Transverse colon (tissue), 4 donors: ENCODE data around the gene MAPKAP1. TPM values are rescaled to one million over a fixed set of nuclear protein-coding genes. Genes with fewer than 3 reads are reported as not detected.

ENCODE experiments used
- DNase-seq: peaks from one replicate; pipeline ENCODE4 v3.0.0-alpha.2; 2019
- H3K27ac ChIP-seq, 4 donors: fragments of 200-600 bp; sonication (generic); 2 replicates each; pipeline ENCODE4 v1.5.1; 2016 to 2018; ENCODE audit warnings: inconsistent platforms in 4 of 4
- H3K27me3 ChIP-seq: fragments of 200-600 bp; sonication (generic); 2 replicates; pipeline ENCODE4 v1.5.1; 2017; ENCODE audit warnings: inconsistent platforms
- H3K36me3 ChIP-seq, 4 donors: fragments of 200-600 bp; sonication (generic); 2 replicates each; pipeline ENCODE4 v1.5.1; 2017 to 2019; ENCODE audit warnings: inconsistent platforms in 4 of 4
- H3K4me1 ChIP-seq, 4 donors: fragments of 200-600 bp; sonication (generic); 2 replicates each; pipeline ENCODE4 v1.5.1; 2017 to 2020; ENCODE audit warnings: inconsistent platforms in 4 of 4
- H3K4me3 ChIP-seq, 4 donors: fragments of 200-600 bp; sonication (generic); 1 replicate in 1 of 4; 2 replicates in 3 of 4; pipeline versions ENCODE4 v1.5.1 to v1.6.1; 2017 to 2019; ENCODE audit warnings: inconsistent platforms in 4 of 4
- H3K9me3 ChIP-seq, 2 donors: fragments of 200-600 bp; sonication (generic); 2 replicates each; pipeline ENCODE4 v1.5.1; 2017 to 2019; ENCODE audit warnings: inconsistent platforms in 2 of 2
- CTCF ChIP-seq, 5 experiments: fragments of 200-600 bp in 3 of 5; fragments of 450-650 bp in 2 of 5; sonication (generic) in 3 of 5; IDR thresholded peaks; 1 replicate in 2 of 5; 2 replicates in 3 of 5; pipeline ENCODE4 v1.5.1; 2016 to 2017; ENCODE audit warnings: antibody characterized with exemption in 5 of 5, inconsistent platforms in 3 of 5, mild to moderate bottlenecking in 2 of 5, moderate library complexity in 1 of 5
- EP300 ChIP-seq: sonication (generic); formaldehyde crosslinking; IDR thresholded peaks from one replicate; pipeline ENCODE4 v1.6.1; 2017; ENCODE audit warnings: antibody characterized with exemption, low read depth
- POLR2A ChIP-seq: fragments of 450-650 bp; IDR thresholded peaks from one replicate; pipeline ENCODE4 v1.6.1; 2016; ENCODE audit warnings: antibody characterized with exemption, mild to moderate bottlenecking, moderate library complexity
- POLR2AphosphoS5 ChIP-seq, 3 donors: sonication (generic); formaldehyde crosslinking; IDR thresholded peaks; one replicate each; pipeline ENCODE4 v1.6.1; 2016; ENCODE audit warnings: antibody characterized with exemption in 3 of 3
- WGBS, 2 donors: methylation state at CpG; one replicate each; pipeline ENCODE4 v1.1.5; 2018; ENCODE audit warnings: low coverage in 1 of 2; 5-methylcytosine and 5-hydroxymethylcytosine counted together
- in situ Hi-C, 4 donors: fragments of 200-750 bp; cut with MboI; loops; one replicate each; pipeline versions ENCODE4 v1.15.0 to v1.15.1; 2017; ENCODE audit warnings: low sequenced_read_pairs in 3 of 4, low pct_ligation_motif_present in 1 of 4, low pct_unique_long_range_greater_than_20kb in 1 of 4
- intact Hi-C: fragments of 100-400 bp; cut with DNase I; formaldehyde crosslinking; loops from one replicate; pipeline ENCODE4 v1.15.1; 2023; ENCODE audit warnings: low total_unique reads
- total RNA-seq, 4 donors: library from RNA; depleted of rRNA; stranded (reverse); fragments of >200 nt; gene quantifications; one replicate each; pipeline ENCODE4 v1.1.0, GENCODE V29; 2016

Gene MAPKAP1
- total RNA-seq, 4 donors from 2014 or later, result 59.8 to 83.4 (median 71.2) TPM

GRCh38 chr9:125544988-125545651 is 161.9 kb downstream of the MAPKAP1 start:
- H3K27ac ChIP-seq, result peak overlapping the region; percentile 36 to 76 (median 66)
- 66 to 67% methylated on average over 8 to 13 of the region's 13 CpGs for WGBS, 2 donors

GRCh38 chr9:125544484-125544883 is 162.5 kb downstream of the MAPKAP1 start:
- no peak for TF ChIP-seq CTCF (IDR thresholded peaks at IDR 0.05)
- no peak for TF ChIP-seq POLR2A
- no peak for TF ChIP-seq POLR2AphosphoS5 (IDR thresholded peaks at IDR 0.05)
- no peak for TF ChIP-seq EP300
- 83 to 88% methylated on average over 4 of the region's 4 CpGs for WGBS, 2 donors

More at GRCh38 chr9:125544988-125545651, 161.9 kb downstream of the MAPKAP1 start:
- Histone ChIP-seq H3K4me1 (peaks cover 2 to 33% (median 14%) of the 10 kb centered on the region in 4 donors), H3K27me3 (no peaks in the 10 kb centered on the region), H3K36me3 (no peaks in the 10 kb centered on the region), H3K9me3 (no peaks in the 10 kb centered on the region), H3K4me3 (no peak overlapping the region)
- intact Hi-C loops, result no loop called here
- DNase-seq, result no peak
- in situ Hi-C loops, result no loop called here
- TF ChIP-seq CTCF (IDR thresholded peaks at IDR 0.05) (no peak), POLR2AphosphoS5 (IDR thresholded peaks at IDR 0.05) (peak in 1 of 3 donors; percentile 5)

GRCh38 chr9:125541840-125542243 is 165.2 kb downstream of the MAPKAP1 start:
- in situ Hi-C loops (no loop called here), intact Hi-C loops (no loop called here)
- peaks cover 4 to 31% (median 19%) of the 10 kb centered on the region in 4 donors for H3K4me1 ChIP-seq

More at GRCh38 chr9:125544484-125544883, 162.5 kb downstream of the MAPKAP1 start:
- in situ Hi-C loops, result no loop called here
- no peak for DNase-seq
- Histone ChIP-seq H3K4me3 (no peak overlapping the region), H3K36me3 (no peaks in the 10 kb centered on the region), H3K27ac (peak overlapping the region; percentile 36 to 76 (median 66)), H3K9me3 (no peaks in the 10 kb centered on the region), H3K4me1 (peaks cover 0 to 29% (median 12%) of the 10 kb centered on the region in 4 donors), H3K27me3 (no peaks in the 10 kb centered on the region)
- intact Hi-C loops, result no loop called here

GRCh38 chr9:125540497-125540896 is 166.5 kb downstream of the MAPKAP1 start:
- Histone ChIP-seq H3K27ac (no peak overlapping the region), H3K36me3 (no peaks in the 10 kb centered on the region), H3K4me3 (no peak overlapping the region), H3K27me3 (no peaks in the 10 kb centered on the region), H3K9me3 (no peaks in the 10 kb centered on the region), H3K4me1 (peaks cover 4 to 25% (median 16%) of the 10 kb centered on the region in 4 donors)
- 90 to 100% methylated on average over 1 to 3 of the region's 3 CpGs for WGBS, 2 donors
- TF ChIP-seq POLR2AphosphoS5 (IDR thresholded peaks at IDR 0.05), result no peak
- TF ChIP-seq CTCF (IDR thresholded peaks at IDR 0.05), result no peak
- TF ChIP-seq EP300, result no peak
- no peak for TF ChIP-seq POLR2A
- no peak for DNase-seq
- in situ Hi-C loops (no loop called here), intact Hi-C loops (no loop called here)

More at GRCh38 chr9:125541840-125542243, 165.2 kb downstream of the MAPKAP1 start:
- no peak for DNase-seq
- Histone ChIP-seq H3K27me3 (no peaks in the 10 kb centered on the region), H3K9me3 (no peaks in the 10 kb centered on the region), H3K4me3 (no peak overlapping the region), H3K27ac (no peak overlapping the region), H3K36me3 (no peaks in the 10 kb centered on the region)
- WGBS, 2 donors, result 79 to 85% methylated on average over 7 to 12 of the region's 12 CpGs
- no peak for TF ChIP-seq POLR2AphosphoS5 (IDR thresholded peaks at IDR 0.05)
- TF ChIP-seq POLR2A, result no peak
- TF ChIP-seq CTCF (IDR thresholded peaks at IDR 0.05), result no peak
- TF ChIP-seq EP300, result no peak
